AG20443 (cell line): ENCODE data around the gene CHST13.
"Not testable (repeated sequence)": the region's sequence is repeated elsewhere in the genome, so short reads cannot be mapped to it uniquely, and the experiment has no call there.

ENCODE experiments used
- DNase-seq: peaks from one replicate; pipeline ENCODE4 v3.0.0; 2012; ENCODE audit warnings: low spot score, mixed read lengths

Gene CHST13

DNA sequence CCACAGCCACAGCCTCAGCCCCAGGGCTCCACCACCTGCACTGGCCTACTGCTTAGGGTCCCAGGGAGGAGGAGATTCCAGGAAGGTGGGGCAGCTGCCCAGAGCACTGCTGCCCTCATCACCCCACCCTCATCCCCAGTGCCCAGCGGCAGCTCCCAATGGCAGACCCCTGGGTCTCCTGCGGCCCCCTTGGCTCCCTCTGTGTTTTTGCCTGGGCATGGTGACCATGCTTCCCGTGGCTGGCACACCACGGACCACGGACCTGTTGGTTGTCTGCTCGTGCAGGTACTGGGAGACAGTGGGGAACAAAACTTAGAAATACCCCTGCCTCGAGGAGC, 2.7 kb downstream of the CHST13 start:
- no peak for DNase-seq

DNA sequence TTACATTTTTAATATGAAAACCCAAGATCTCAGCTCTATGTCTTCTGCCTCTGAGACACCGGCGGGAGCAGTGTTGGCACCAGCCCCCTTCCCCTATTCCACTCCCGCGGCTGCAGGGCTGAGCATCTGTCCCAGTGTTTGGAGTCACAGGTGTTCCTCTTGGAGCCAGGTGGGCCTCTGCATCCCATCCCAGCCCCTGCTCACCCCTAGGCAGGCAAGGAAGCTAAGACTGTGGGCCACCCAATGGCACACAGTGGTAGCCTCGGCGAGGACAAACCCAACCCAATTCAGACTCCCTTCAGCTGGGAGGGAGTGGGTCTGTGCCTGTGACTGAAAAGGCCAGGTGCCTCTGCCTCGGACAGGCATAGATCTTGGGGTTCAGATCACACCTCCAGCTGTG, 3.1 kb downstream of the CHST13 start:
- DNase-seq: no peak

DNA sequence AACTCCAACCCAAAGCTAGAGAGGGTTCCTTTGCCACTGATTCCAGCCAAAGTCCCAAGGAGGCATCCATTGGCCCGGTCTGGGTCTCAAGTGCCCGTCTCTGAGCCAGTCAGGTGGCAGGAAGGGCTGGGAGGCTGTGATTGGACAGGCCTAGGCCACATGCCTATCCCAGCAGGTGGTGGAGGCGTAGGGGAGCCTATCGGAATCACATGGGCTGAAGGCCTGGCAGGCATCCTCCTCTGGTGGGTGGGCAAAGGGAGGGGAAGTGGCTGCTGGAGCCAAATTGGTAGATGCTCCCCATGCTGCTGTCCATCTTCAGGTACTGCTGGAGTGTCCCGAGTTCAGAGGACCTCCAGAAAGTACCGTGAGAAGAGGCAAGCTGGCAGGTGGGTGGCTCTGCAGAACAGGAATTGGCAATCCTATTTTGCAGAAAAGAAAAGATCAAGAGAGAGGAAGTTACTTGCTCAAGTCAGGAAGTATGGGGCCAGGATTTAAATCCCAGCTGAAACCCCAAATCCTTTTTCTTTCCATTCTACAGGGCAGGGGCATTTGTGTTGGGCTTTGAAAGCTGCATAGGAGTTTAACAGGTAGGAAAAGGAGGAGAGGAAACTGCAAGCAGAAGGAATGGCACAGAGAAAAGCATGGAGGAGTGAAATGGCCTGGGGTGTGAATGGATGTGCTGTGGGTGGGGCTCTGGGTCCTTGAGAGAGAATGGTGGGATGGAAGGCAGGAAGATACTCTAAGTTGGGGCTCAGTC, 3.7 kb downstream of the CHST13 start:
- DNase-seq: no peak

- no peak for DNase-seq
Observed at GRCh38 chr3:126528419-126528799, 4.5 kb downstream of the CHST13 start.

GRCh38 chr3:126528800-126529541, 5.0 kb downstream of the CHST13 start:
- peak; percentile 59 for DNase-seq

DNA sequence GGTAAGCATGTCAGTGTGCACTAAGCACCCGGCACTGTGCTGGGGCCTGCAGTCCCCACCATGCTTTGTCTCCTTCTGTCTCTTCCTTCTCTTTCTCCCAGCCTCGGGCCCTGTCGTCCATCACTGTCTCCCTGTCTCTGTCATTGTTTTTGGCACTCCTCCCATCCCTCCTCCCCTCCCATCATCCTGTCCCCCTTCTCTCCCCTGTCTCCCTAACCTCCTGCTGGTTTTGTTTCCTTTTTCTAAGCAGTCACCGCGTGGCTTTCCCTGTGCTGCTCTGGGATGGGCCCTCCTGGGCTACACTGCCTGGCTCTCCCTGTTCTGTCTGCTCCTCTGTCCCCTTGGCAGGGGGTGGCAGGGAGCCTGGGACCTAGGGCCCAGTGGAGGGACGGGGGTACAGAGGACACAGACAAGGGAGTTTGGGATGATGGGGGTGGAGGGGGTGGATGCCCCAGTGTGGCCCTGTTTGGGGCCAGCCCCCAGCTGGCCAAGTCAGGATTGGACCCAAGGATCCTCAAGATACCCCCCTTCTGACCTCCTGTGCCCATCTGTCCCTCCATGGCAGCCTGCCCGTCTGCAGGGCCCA, 5.7 kb downstream of the CHST13 start:
- DNase-seq: no peak

DNA sequence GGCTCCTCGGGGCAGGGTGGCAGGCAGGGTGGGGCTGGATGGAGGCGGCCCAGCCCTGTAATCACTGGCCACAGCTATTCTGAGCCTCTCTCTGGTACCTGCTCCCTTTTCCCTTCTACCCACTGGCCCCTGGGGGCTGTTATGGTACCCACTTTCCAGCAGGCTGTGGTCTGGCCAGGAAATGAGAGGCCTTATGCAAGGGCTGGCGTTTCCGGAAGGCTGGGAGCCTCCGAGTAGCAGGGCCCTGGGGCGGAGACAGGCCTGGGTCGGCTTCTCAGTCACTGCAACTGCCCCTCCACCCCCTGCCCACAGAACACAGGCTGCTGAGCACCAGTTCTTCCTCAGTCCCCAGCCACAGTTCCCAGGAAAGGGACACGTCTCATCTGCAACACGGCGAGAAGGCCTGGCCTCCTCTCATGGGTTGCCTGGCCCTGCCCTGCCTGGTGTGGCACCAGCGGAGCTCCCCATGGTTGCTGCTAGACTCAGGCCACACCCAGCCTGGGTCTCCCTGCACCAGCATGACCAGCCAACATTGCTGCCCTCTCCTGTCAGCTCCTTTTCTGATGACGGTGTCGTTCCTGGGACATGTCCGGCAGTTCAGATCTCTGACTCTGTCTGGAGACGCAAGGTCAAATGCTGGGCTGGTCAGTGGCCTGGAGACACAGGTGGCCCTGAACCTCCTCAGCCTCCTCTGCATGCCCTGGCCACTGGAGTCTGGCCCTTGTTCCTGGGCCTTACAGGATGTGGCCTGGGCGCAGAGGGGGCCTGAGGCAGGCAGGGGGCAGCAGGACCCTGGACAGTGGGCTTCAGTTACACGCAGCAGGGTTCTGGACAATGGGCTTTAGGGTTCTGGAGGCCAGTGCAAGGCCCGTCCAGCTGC, 6.5 kb downstream of the CHST13 start:
- DNase-seq: no peak

DNA sequence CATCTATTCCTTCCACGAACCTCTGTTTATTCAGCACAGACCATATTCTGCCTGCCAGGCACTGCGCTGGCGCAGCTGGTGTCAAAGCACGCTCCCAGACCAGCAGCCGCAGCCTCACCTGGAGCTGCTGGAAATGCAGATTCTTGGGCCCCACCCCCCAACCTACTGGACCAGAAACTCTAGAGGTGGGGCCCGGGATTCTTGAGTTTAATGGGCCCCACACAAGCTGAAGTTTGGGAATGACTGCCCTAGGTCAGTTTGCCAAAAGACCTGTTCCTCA, 7.0 kb downstream of the CHST13 start:
- no peak for DNase-seq

DNA sequence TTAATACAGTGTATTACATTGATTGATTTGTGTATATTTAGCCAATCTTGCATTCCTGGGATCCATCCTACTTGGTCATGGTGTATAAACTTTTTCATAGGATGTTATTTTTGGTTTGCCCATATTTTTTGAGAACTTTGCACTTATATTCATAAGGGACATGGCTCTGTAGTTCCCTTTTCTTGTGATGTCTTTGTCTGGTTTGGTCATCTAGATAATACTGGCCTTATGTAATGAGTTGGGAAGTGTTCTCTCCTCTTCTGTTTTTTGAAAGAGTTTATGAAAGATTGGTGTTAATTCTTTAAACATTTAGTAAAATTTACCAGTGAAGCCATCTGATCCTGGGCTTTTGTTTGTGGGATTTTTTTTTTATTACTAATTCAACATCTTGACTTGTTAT, 9.6 kb downstream of the CHST13 start:
- no peak for DNase-seq

GRCh38 chr3:126534716-126535115, 10.8 kb downstream of the CHST13 start:
- DNase-seq: not testable (repeated sequence)

- no peak for DNase-seq
Observed at GRCh38 chr3:126535636-126536035, 11.7 kb downstream of the CHST13 start.

DNA sequence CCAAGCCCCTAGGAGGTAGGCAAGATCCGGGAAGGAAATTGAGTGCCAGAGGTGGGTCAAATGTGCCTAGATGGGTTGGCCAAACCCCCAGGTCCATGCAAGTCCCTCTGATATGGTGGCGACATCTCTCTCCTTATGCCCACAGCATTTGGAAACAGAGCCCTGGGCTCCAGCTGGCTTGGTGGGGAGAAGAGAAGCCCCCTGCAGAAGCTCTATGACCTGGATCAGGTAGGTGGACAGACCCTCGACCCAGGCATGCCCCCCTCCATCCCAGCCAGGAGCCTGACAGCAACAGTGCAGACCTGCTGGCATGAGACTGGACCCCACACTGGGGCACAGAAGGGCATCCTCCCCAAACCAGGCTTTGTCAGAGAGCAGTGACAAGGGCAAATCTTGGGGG, 12.2 kb downstream of the CHST13 start:
- DNase-seq: no peak

- DNase-seq: no peak
Observed at GRCh38 chr3:126537116-126537729, 13.3 kb downstream of the CHST13 start.

DNA sequence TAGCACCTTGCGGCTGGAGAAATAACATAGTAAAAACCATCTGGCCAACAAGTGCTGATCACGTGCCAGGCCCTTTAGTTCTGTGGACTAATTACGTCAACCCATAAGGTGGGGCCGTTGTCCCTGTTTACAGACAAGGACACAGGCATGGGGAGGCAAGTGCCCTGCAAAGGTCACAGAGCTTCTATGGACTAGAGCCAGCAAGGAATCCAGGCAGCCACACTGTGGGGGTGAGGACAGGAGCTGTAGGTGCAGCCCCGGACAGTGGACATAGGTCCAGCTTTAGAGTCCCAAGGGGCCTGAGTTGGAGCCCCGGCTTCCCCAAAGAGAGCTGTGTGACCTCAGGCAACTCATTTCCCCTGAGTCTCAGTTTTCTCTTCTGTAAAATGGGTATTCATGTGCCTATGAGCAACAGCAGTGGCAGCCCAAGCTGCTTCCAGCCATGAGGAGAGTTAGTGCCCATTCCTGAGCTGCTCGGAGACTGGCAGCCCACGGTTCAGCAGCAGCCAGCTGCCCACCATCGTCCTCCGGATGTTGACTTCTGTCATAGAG, 13.9 kb downstream of the CHST13 start:
- DNase-seq: no peak

- DNase-seq: no peak
Observed at GRCh38 chr3:126538316-126538715, 14.4 kb downstream of the CHST13 start.

DNA sequence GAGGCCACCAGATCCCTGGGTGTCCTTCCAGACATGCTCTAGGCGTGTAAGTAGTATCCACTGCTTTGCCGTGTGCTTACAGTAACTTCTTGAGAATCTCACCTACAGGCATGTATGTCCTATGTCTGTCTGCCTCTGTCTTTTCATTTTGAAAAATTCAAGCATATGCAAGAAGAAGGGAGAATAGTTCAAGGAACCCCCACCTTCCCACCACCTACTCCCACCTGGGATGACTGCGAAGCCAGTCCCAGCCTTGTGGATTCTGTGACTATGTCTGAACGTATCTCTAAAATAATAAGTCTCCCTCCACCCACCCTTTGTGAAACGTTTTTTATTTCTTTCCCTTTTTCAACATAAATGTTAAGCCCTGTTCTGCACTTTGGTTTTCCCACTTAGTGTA, 15.0 kb downstream of the CHST13 start:
- no peak for DNase-seq

- DNase-seq: no peak
Observed at GRCh38 chr3:126539558-126540250, 15.7 kb downstream of the CHST13 start.

DNA sequence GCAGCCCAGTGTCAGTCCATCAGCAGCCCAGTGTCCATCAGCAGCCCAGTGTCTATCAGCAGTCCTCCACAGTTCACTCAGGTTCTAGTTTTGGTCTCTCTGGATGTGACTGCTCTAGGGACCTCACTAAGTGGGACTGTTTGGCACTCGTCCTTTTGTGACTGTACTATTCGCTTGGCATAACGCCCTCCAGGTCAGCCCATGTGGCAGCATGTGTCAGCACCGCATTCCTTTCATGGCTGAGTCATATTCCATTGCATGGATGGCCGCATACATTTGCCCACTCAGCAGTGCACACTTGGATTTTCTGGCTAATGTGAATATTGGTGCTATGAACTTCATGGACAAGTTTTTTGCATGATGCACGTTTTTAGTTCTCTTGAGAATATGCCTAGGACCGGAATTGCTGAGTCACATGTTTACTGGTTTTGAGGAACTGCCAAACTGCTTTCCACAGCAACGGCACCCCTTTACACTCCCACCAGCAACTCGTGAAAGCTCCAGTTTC, 16.4 kb downstream of the CHST13 start:
- peak; percentile 89 for DNase-seq

DNA sequence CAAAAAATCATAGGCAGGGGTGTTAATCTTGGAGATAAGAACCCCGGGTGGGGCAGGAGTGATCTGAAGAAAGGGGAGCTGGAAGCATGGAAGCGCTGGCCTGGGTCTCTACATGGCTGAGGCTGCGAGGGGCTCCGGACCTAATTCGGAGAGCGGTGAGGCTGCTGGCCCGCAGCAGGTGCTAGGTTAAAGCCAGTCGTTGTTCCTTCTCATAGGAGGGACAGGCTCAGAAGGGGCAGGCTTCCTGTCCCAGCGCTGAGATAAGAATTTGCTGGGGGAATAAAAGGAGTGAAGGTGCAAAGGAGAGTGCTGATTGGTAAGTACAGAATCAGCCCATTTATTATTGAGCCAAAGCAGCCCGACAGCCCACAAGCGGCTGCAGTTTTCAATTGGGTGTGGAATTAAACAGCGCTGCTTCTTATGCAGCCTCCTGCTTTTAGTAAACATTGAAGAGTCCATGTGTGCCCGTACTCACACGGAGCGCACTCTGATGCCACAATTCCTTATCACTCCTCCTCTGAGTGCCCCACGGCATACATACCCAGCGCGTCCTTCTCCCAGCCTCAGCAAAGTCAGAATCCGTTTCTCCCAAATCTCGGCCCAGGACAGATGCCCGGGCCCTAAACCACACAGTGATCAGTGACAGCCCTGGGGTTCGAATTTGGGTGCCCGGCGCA, 17.1 kb downstream of the CHST13 start:
- no peak for DNase-seq

GRCh38 chr3:126541628-126542339, 17.8 kb downstream of the CHST13 start:
- DNase-seq: no peak
